ENCODE measurements around the gene PPP1R11.
A peak's percentile ranks its signal among the peaks of the same experiment; 100 is the strongest.
"Not testable (repeated sequence)": the region's sequence is repeated elsewhere in the genome, so short reads cannot be mapped to it uniquely, and the experiment has no call there.

PPP1R11 gene

DNA sequence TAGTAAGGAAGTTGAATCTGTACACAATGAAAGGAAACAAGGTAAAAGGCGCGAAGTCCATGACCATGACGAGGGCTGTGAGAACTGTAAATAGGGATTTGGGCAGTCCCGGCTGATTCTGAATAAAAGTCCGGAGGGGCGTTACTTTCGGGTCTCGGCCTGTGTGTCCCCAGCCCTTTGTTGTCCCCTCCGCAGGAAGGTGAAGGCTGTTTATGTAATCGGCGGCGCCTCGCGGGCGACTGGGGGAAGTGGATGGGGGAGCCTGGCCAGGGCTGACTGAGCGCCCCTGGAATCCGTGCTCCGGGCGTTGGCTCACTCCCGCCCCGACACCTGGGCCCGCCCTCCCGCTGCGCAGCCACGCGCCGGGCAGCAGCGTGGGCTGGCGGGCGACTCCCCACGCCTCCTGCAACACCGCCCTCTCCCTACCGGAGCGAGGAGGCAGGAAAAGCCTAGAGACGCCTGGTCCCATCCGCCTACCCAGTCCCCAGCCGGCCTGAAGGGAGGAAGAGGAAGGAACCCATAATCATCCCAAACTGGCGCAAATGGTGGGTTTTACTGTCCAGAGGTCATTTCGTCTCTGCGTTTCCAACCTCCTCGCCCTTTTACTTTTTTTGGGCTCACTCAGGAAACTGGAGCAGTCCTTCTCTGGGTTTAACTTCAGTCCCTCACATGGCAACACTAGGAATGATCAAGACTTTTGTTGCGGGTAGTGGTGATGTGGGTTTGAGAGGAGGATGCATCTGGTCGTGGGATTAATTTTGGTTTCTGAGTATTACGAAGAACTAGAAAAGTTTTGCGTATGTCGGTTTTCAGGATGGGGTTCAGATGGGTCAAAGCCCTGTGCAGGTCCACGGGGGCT lies 33.8 kb downstream of the PPP1R11 start:
- Mint-ChIP-seq H3K27me3 (peaks cover 49% of the 10 kb centered on the region), H3K27ac (no peak overlapping the region), H3K4me1 (peaks cover 44% of the 10 kb centered on the region), H3K4me3 (peak overlapping the region; percentile 78), H3K9me3 (no peaks in the 10 kb centered on the region), H3K36me3 (ENCODE audit: low read depth) (no peaks in the 10 kb centered on the region)
- DNase-seq (peak; percentile 17), ATAC-seq (no peak)

DNA sequence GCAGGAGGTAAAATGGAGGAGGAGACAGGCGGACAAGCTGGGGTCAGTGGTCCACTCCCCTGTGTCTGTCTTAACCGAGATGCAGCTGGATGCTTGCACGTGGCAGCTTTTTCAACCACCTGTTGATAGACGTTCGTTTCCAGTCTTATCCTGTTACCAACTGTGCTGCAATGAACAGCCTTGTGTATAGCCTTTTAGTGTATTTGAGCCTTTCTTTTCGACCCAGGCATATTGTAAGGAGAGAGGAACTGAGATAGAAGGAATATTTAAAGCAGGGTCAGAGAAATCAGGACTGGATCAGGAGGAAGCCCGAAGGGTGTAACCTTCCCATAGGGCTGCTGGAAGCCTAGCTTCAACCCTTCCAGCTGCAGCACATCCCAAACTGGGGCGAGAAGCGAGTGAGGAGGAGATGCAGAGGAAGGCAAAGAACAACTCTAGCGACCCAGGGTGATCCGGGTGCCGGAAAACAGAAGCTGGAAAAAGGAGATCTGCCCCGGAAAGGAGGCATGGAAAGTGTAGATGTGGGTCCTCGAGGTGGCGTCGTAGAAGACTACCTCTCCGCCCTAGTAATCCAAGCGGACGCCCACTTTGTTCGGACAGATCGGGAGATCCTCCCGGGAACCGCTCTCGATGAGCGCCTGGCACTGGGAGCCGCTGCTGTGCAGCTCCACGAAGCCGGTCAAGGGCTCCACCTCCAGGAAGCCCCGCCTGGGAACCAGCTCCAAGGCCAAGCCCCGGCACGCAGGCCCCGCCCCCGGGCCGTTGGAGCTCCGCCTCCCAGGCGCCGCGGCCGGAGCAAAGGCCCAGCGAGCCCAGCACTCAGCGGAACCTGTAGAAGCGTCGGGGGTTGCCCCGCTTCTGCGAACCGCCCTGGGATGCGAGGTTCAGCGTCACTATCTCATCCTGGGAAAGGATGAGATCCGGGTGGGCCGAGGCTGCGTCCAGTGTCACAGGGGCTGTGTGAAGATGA lies 34.7 kb downstream of the PPP1R11 start:
- Mint-ChIP-seq H3K36me3 (ENCODE audit: low read depth) (no peaks in the 10 kb centered on the region), H3K9me3 (no peaks in the 10 kb centered on the region), H3K4me3 (peak overlapping the region; percentile 78), H3K4me1 (peaks cover 44% of the 10 kb centered on the region), H3K27me3 (peaks cover 51% of the 10 kb centered on the region), H3K27ac (no peak overlapping the region)
- DNase-seq (peak; percentile 85), ATAC-seq (peak; percentile 75)

DNA sequence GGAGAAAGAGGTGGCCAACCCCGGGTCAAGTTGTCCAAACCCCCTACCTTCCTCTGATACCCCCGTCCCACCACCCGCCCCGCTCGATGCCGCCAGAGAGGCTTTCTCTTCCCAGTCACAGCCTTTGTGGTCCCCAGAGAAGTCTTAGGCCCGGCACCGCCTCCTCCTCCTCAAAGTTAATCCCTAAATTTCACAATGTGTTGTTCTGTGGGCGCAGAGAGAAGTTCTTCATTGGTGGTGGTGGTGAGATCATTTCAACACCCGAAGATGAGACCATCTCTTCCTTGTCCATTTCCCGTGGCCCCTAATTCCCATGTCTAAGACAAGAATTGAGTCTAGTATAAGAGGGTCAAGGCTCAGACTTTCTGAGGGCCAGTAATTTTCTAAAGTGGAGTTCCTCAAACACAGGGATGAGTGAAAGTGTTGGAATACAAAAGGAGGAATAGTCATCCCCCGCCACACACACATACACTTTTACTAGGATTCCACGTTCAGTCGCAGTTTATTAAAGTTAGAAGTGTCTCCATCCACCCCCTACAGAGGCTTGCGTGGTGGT lies 35.5 kb downstream of the PPP1R11 start:
- Mint-ChIP-seq H3K9me3 (no peaks in the 10 kb centered on the region), H3K4me3 (peak overlapping the region; percentile 78), H3K27me3 (peaks cover 51% of the 10 kb centered on the region), H3K27ac (no peak overlapping the region), H3K36me3 (ENCODE audit: low read depth) (no peaks in the 10 kb centered on the region), H3K4me1 (peaks cover 43% of the 10 kb centered on the region)
- no peak for ATAC-seq
- DNase-seq: peak; percentile 8

DNA sequence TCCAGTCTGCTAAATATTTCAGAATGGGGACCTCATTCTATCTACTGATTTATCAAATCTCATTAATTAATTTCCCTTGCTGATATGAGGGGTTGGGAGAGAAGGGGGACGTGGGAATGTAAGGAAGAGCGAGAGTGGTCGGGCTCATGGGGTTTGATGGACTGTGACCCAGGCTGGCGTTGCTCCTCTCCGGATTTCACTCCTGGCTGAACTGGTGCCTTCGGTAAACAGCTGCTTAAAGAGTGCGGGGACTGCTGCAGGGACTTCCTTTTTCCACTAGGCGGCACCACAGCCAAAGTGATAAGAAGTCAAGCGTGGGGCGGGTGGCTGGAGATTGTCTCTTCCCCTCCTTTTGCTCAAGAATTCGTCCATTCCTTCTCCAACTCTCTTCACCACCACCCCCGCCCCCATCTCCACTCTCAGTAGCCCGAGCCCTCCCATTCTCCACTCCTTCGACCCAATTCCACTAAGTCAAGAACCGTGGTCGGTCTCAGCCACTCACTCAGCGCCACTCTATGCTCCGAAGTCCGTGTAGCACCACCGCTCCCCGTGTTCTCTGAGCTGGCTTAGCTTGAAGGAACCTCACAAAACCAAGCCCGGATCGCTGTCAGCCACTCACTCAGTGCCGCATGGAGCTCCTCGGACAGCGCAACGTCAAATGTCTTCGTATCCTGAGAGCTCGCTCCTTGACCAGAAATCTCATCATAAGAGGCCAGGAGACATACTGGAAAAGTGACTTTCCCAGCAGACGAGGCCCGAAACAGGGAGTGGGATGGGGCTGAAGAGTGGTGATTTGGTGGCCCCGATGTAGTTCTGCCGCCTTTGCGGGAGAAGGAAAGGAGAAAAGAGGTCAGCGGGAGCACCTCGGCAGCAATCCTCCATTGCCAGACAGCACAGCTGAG lies 36.2 kb downstream of the PPP1R11 start:
- peak overlapping the region; percentile 21 for H3K27ac Mint-ChIP-seq
- H3K9me3 Mint-ChIP-seq: no peaks in the 10 kb centered on the region
- H3K27me3 Mint-ChIP-seq: peaks cover 54% of the 10 kb centered on the region
- no peaks in the 10 kb centered on the region for H3K36me3 Mint-ChIP-seq (ENCODE audit: low read depth)
- DNase-seq: peak; percentile 81
- ATAC-seq: peak; percentile 76
- H3K4me1 Mint-ChIP-seq: peaks cover 36% of the 10 kb centered on the region
- peak overlapping the region; percentile 74 for H3K4me3 Mint-ChIP-seq

DNA sequence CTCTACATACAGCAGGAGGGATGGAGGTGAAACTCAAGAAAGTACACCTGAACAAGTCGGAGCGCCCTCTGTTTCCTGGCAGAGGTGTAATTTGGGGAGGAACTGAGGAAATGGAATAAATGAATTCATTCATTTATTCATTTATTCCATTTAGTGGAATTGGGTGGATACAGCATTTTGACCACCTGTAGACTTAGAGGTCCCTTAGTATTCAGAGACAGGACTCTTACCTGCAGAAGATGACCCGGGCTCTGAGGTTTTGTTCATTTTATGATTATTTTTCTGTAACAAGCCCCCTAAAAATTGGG lies 36.8 kb downstream of the PPP1R11 start:
- Mint-ChIP-seq H3K4me3 (peak overlapping the region; percentile 74), H3K36me3 (ENCODE audit: low read depth) (no peaks in the 10 kb centered on the region), H3K9me3 (no peaks in the 10 kb centered on the region), H3K27me3 (peaks cover 53% of the 10 kb centered on the region), H3K4me1 (peaks cover 32% of the 10 kb centered on the region), H3K27ac (no peak overlapping the region)
- no peak for ATAC-seq
- DNase-seq: no peak

DNA sequence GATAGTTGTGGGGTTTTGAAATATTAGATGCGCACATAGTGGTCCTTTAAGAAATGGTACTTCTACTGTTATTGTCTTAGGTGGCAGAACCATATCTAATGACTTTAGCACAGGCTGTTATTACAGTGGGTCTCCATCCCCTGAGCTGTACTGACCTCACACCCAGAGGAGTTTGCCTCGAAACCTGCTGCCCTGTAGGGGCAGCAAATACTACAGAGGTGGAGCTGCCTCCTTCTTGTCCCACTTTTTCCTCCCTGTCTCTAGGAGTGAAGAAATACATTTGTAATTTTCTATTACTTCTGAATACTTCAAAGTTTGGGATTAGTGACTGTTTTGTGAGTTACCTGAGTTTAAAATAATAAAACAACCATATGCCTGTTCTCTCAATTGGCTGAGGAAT lies 37.7 kb downstream of the PPP1R11 start:
- ATAC-seq: no peak
- no peak overlapping the region for H3K27ac Mint-ChIP-seq
- DNase-seq: no peak
- H3K36me3 Mint-ChIP-seq (ENCODE audit: low read depth): no peaks in the 10 kb centered on the region
- H3K4me1 Mint-ChIP-seq: peaks cover 32% of the 10 kb centered on the region
- no peak overlapping the region for H3K4me3 Mint-ChIP-seq
- H3K9me3 Mint-ChIP-seq: no peaks in the 10 kb centered on the region
- peaks cover 48% of the 10 kb centered on the region for H3K27me3 Mint-ChIP-seq

DNA sequence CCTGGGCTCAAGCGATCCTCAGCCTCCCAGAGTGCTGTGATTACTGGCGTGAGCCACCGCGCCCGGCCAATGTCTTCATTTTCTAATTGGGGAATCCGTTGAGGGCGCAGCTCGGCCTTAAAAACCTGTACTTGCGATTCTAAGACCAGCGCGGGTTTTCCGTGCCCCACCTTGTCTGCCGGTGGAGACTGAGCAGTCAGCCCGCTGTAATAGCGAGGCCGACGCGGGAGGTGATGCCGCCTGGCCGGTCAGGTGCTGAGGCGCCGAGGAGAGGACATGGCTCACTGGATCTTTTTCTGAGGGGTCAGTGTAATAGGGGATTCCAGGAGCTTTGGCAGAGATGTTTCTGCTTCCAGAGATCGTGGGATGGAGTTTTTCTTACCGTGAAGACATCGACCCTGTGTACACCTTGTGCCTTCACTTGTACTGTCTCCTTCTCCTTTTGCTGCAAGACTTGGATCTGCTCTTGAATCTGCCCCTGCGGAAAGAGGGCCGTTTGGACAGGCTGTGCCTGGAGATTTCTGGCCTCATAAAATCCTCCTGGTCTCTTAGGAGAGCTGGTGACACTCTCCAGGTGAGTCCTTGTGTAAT lies 44.4 kb downstream of the PPP1R11 start:
- Mint-ChIP-seq H3K27ac (no peak overlapping the region), H3K27me3 (peaks cover 62% of the 10 kb centered on the region), H3K4me1 (peaks cover 13% of the 10 kb centered on the region), H3K36me3 (ENCODE audit: low read depth) (no peaks in the 10 kb centered on the region), H3K9me3 (no peaks in the 10 kb centered on the region), H3K4me3 (no peak overlapping the region)
- ATAC-seq (no peak), DNase-seq (no peak)

DNA sequence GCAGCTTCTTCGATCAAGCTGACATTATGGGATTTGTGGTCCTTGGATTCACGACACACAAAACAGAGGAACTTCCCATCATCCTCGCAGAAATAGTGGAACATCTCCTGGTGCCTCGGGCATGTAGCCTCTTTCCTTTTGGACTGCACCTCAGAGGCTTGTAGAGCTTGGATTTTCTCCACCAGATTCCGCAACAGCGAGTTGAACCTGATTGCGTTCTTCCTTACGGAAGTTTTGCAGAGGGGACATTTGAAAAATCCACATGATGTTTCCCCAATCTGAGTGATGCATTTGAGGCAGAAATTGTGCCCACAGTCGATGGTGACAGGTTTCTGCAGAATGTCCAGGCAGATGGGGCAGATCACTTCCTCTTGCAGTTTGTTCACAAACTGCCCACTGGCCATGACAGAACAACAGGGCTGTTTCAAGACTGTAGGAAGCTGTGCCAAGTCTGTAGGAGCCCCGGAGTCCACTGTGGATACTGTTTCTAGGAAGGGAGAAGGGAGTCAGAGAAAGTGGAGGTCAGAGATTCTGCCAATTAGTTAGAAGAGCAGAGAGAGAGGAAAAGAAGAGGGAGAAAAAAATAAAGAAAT lies 45.5 kb downstream of the PPP1R11 start:
- DNase-seq (no peak), ATAC-seq (no peak)
- Mint-ChIP-seq H3K9me3 (no peaks in the 10 kb centered on the region), H3K4me1 (peaks cover 13% of the 10 kb centered on the region), H3K4me3 (no peak overlapping the region), H3K36me3 (ENCODE audit: low read depth) (no peaks in the 10 kb centered on the region), H3K27ac (no peak overlapping the region), H3K27me3 (peaks cover 57% of the 10 kb centered on the region)

DNA sequence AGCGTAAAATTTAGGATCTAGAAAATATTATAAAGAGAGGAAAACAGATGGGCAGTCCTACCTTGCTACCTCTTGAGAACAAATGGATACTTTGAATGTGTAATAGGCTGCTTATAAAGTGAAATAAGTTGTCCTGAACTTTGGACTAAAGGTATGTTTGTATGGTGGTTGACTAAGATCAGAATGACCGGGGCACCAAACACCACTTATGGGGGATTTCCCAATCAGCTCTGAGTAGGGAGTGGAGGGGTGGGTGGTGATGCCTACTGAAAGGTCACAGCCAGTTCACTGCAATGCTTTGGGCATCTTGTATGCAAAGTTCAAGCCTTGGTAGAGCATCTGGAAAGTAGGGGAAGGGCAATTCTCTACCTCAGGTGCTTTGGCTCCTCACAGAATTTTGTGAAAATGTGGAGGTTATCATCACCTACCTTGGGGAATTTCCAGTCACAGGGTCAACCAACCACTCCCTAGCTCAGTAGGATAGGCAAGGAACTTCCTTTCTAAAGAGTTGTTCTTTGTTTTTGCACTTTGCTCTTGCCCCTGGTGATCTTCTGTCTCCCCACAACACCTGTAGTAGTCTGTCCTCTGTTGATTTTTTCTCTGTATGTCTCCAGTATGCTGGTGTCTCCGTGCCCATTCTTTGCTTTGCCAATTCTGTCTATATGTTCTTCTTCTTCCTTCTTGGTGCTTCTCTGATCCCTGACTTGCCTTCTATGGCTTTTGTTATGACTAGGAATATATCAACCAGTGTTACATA lies 46.2 kb downstream of the PPP1R11 start, which contains the start of gene TRIM31:
TSS of gene TRIM31 (minus strand) at position 88 of the 757 bp plus-strand sequence. CDS start 285 bp downstream, outside the sequence.
- H3K27ac Mint-ChIP-seq: no peak within 1 kb of the TSS
- DNase-seq (no peak), ATAC-seq (peak; percentile 80)
- no peaks in the 10 kb centered on the region for H3K36me3 Mint-ChIP-seq (ENCODE audit: low read depth)
- peaks cover 13% of the 10 kb centered on the region for H3K4me1 Mint-ChIP-seq
- H3K9me3 Mint-ChIP-seq: no peaks in the 10 kb centered on the region
- peaks cover 55% of the 10 kb centered on the region for H3K27me3 Mint-ChIP-seq
- H3K4me3 Mint-ChIP-seq: peak within 1 kb of the TSS; percentile 4

DNA sequence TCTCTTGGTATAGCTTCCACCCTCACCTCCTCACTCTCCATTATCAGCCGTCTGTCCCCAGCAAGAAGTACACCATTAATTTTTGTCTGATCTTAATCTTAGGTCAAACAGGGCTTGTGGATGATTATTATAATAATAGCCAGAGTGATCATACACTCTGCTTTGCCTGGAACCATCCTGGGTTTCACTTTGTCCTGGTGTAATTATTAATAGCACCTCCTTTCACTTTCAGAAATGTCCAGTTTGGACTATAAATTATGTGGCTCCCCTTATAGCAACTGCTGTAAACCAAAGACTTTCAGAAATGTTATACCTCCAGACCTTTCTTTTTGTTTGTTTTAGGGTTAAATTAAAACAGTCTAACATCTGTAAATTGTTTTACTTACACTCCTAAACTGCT lies 46.8 kb downstream of the PPP1R11 start:
- H3K4me1 Mint-ChIP-seq: peaks cover 13% of the 10 kb centered on the region
- H3K27ac Mint-ChIP-seq: no peak overlapping the region
- H3K36me3 Mint-ChIP-seq (ENCODE audit: low read depth): no peaks in the 10 kb centered on the region
- ATAC-seq: no peak
- peaks cover 54% of the 10 kb centered on the region for H3K27me3 Mint-ChIP-seq
- DNase-seq: no peak
- peak overlapping the region; percentile 4 for H3K4me3 Mint-ChIP-seq
- H3K9me3 Mint-ChIP-seq: no peaks in the 10 kb centered on the region

DNA sequence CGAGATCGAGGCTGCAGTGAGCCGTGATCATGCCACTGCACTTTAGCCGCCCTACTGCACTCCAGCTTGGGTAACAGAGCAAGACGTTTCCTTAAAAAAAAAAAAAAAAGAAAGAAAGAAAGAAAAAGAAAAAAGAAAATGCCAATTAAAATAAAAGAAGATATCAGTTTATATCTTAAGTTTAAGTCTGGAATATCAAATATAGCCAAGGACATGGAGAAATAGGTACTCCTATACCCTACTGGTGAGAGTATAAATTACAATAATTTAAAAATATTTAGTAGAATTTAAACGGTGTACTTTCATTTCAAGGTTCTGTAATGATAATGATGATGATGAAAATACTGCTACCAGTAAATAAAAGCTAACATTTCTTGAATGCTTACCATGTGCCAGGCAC lies 49.7 kb downstream of the PPP1R11 start:
- no peak for ATAC-seq
- Mint-ChIP-seq H3K36me3 (ENCODE audit: low read depth) (no peaks in the 10 kb centered on the region), H3K27me3 (peaks cover 39% of the 10 kb centered on the region), H3K4me3 (no peak overlapping the region), H3K4me1 (peaks cover 13% of the 10 kb centered on the region), H3K27ac (no peak overlapping the region), H3K9me3 (no peaks in the 10 kb centered on the region)
- no peak for DNase-seq

DNA sequence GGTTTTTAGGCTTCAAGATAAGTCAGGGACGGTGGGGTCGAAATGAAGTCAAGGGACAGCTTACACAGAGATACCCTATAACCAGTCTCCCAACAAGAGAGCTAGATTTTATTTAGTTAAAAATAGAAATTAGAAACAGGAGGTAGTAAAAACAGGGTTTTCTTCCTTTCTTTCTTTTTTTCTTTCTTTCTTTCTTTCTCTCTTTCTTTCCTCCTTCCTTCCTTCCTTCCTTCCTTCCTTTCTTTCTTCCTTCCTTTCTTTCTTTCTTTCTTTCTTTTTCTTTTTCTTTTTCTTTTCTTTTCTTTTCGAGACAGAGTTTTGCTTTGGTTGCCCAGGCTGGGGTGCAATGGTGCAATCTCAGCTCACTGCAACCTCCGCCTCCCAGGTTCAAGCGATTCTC lies 51.7 kb downstream of the PPP1R11 start:
- H3K36me3 Mint-ChIP-seq (ENCODE audit: low read depth); H3K9me3 Mint-ChIP-seq; DNase-seq; ATAC-seq; H3K27ac Mint-ChIP-seq; H3K4me3 Mint-ChIP-seq; H3K4me1 Mint-ChIP-seq: not testable (repeated sequence)
- peaks cover 26% of the 10 kb centered on the region for H3K27me3 Mint-ChIP-seq

Measured in activated naive CD8-positive, alpha-beta T cell treated with anti-CD3 and anti-CD28 coated beads, Interleukin-2, amount 50 U/mL, for 24 hours (primary cell).